Stomach (tissue), 9 donors: Measurements from ENCODE around the gene OAF. TPM values are rescaled to one million over a fixed set of nuclear protein-coding genes. Genes with fewer than 3 reads are reported as not detected.

ENCODE experiments used
- DNase-seq, 2 donors: peaks; one replicate each; pipeline versions ENCODE4 v3.0.0 to v3.0.0-alpha.2; 2013 to 2019
- H3K27ac ChIP-seq, 5 donors: fragments of 200-600 bp in 4 of 5; sonication (generic) in 4 of 5; one replicate each; pipeline ENCODE4 v1.5.1; 2013 to 2019; ENCODE audit warnings: mild to moderate bottlenecking in 1 of 5, moderate library complexity in 1 of 5
- H3K27me3 ChIP-seq, 3 donors: fragments of 200-600 bp; sonication (generic); one replicate each; pipeline ENCODE4 v1.5.1; 2017 to 2019; ENCODE audit warnings: mixed run types in 1 of 3
- H3K36me3 ChIP-seq, 4 donors: fragments of 200-600 bp; sonication (generic); 1 replicate in 3 of 4; 2 replicates in 1 of 4; pipeline ENCODE4 v1.5.1; 2016 to 2019
- H3K4me1 ChIP-seq, 4 donors: fragments of 200-600 bp; sonication (generic); one replicate each; pipeline ENCODE4 v1.5.1; 2016 to 2019
- H3K4me3 ChIP-seq, 4 donors: fragments of 200-600 bp; sonication (generic) in 3 of 4; one replicate each; pipeline ENCODE4 v1.5.1; 2016 to 2019; ENCODE audit warnings: mild to moderate bottlenecking in 1 of 4
- H3K9me3 ChIP-seq, 4 donors: fragments of 200-600 bp; sonication (generic); one replicate each; pipeline ENCODE4 v1.5.1; 2016 to 2019
- CTCF ChIP-seq, 7 experiments: fragments of 450-650 bp in 4 of 7; fragments of 200-600 bp in 3 of 7; sonication (generic) in 3 of 7; IDR thresholded peaks; one replicate each; pipeline ENCODE4 v1.5.1; 2016 to 2019; ENCODE audit warnings: antibody characterized with exemption in 7 of 7, control low read depth in 2 of 7, mild to moderate bottlenecking in 1 of 7
- EP300 ChIP-seq: sonication (generic); formaldehyde crosslinking; IDR thresholded peaks from one replicate; pipeline ENCODE4 v1.6.1; 2017; ENCODE audit warnings: antibody characterized with exemption
- POLR2A ChIP-seq, 4 donors: fragments of 450-650 bp; IDR thresholded peaks; one replicate each; pipeline ENCODE4 v1.6.1; 2016; ENCODE audit warnings: antibody characterized with exemption in 4 of 4, control low read depth in 2 of 4, mild to moderate bottlenecking in 1 of 4, moderate library complexity in 1 of 4
- POLR2AphosphoS5 ChIP-seq, 3 donors: sonication (generic); formaldehyde crosslinking; IDR thresholded peaks; one replicate each; pipeline ENCODE4 v1.6.1; 2016; ENCODE audit warnings: antibody characterized with exemption in 3 of 3
- WGBS, 5 donors: extraction: QIAGEN DNeasy Blood & Tissue Kit in 3 of 5; methylation state at CpG; one replicate each; pipeline versions ENCODE4 v1.1.5 to v1.1.7; 2013 to 2018; 5-methylcytosine and 5-hydroxymethylcytosine counted together
- intact Hi-C: fragments of 100-400 bp; cut with DNase I; formaldehyde crosslinking; loops from one replicate; pipeline ENCODE4 v1.15.1; 2023; ENCODE audit warnings: low total_unique reads
- polyA plus RNA-seq, 3 donors: library from polyadenylated mRNA; stranded (reverse); fragments of 200-250 nt; gene quantifications; one replicate each; pipeline ENCODE4 v1.2.3, GENCODE V29; 2013
- total RNA-seq, 5 donors: library from RNA; depleted of rRNA; stranded (reverse); fragments of >200 nt; gene quantifications; one replicate each; pipeline versions ENCODE4 v1.1.0 to v1.2.3, GENCODE V29; 2014 to 2016
- donor health status: healthy with polysubstance abuse.
- donor health status: Bipolar disorder and iron deficiency.
- donor health status: healthy.

OAF gene
- total and polyA plus RNA-seq, 8 donors, result 17.1 to 380 (median 30.4) TPM

GRCh38 chr11:120172054-120172911, 38.5 kb upstream of the OAF start:
- WGBS, 5 donors, result 31 to 38% (median 36%) methylated on average over 15 to 24 of the region's 24 CpGs
- Histone ChIP-seq H3K9me3 (no peaks in the 10 kb centered on the region), H3K4me3 (no peak overlapping the region), H3K27me3 (peaks cover 0 to 48% (median 24%) of the 10 kb centered on the region in 3 donors), H3K4me1 (peaks cover 8 to 30% (median 28%) of the 10 kb centered on the region in 4 donors), H3K27ac (no peak overlapping the region), H3K36me3 (no peaks in the 10 kb centered on the region)
- intact Hi-C loops, result no loop called here
- DNase-seq, result peak; percentile 77 to 88
- TF ChIP-seq CTCF (IDR thresholded peaks at IDR 0.05) (peak in 5 of 7 experiments; percentile 78 to 91 (median 81)), POLR2AphosphoS5 (IDR thresholded peaks at IDR 0.05) (peak in 1 of 3 donors; percentile 60), EP300 (no peak), POLR2A (IDR thresholded peaks at IDR 0.05) (no peak)

- TF ChIP-seq POLR2A (IDR thresholded peaks at IDR 0.05), result no peak
- TF ChIP-seq CTCF (IDR thresholded peaks at IDR 0.05), result no peak
- no peak for TF ChIP-seq EP300
- TF ChIP-seq POLR2AphosphoS5 (IDR thresholded peaks at IDR 0.05), result no peak
- no peak overlapping the region for H3K4me3 ChIP-seq
- H3K36me3 ChIP-seq, result no peaks in the 10 kb centered on the region
- intact Hi-C loops, result no loop called here
- H3K27ac ChIP-seq, result no peak overlapping the region
- DNase-seq, result peak in 1 of 2 donors; percentile 59
- H3K9me3 ChIP-seq, result no peaks in the 10 kb centered on the region
- peaks cover 0 to 39% (median 22%) of the 10 kb centered on the region in 3 donors for H3K27me3 ChIP-seq
- peaks cover 8 to 28% (median 25%) of the 10 kb centered on the region in 4 donors for H3K4me1 ChIP-seq
- WGBS, 5 donors, result 69 to 80% (median 75%) methylated on average over 10 to 11 of the region's 11 CpGs
Measured at GRCh38 chr11:120173019-120173705, 37.7 kb upstream of the OAF start.

- Histone ChIP-seq H3K36me3 (no peaks in the 10 kb centered on the region), H3K9me3 (no peaks in the 10 kb centered on the region), H3K27me3 (peaks cover 0 to 33% (median 16%) of the 10 kb centered on the region in 3 donors), H3K27ac (no peak overlapping the region), H3K4me1 (peaks cover 8 to 22% (median 19%) of the 10 kb centered on the region in 4 donors), H3K4me3 (no peak overlapping the region)
- peak in 1 of 2 donors; percentile 49 for DNase-seq
- WGBS, 5 donors, result 51 to 58% (median 56%) methylated on average over 5 of the region's 5 CpGs
- TF ChIP-seq POLR2AphosphoS5 (IDR thresholded peaks at IDR 0.05) (no peak), POLR2A (IDR thresholded peaks at IDR 0.05) (no peak), EP300 (no peak), CTCF (IDR thresholded peaks at IDR 0.05) (no peak)
- intact Hi-C loops, result loop anchor here (2.0 kb wide), 1 partner anchor 127 kb away; no protein-coding TSS in a partner anchor
Measured at GRCh38 chr11:120173807-120174206, 37.0 kb upstream of the OAF start.

GRCh38 chr11:120174866-120175265, 36.0 kb upstream of the OAF start:
- Histone ChIP-seq H3K27ac (no peak overlapping the region), H3K9me3 (no peaks in the 10 kb centered on the region), H3K4me1 (peaks cover 2 to 11% (median 8%) of the 10 kb centered on the region in 4 donors), H3K36me3 (no peaks in the 10 kb centered on the region), H3K27me3 (peaks cover 0 to 22% (median 8%) of the 10 kb centered on the region in 3 donors), H3K4me3 (no peak overlapping the region)
- WGBS, 5 donors, result 62 to 84% (median 70%) methylated on average over 4 of the region's 4 CpGs
- intact Hi-C loops, result loop anchor here (2.0 kb wide), 1 partner anchor 126 kb away; no protein-coding TSS in a partner anchor
- TF ChIP-seq EP300 (no peak), POLR2AphosphoS5 (IDR thresholded peaks at IDR 0.05) (no peak), POLR2A (IDR thresholded peaks at IDR 0.05) (no peak), CTCF (IDR thresholded peaks at IDR 0.05) (no peak)
- no peak for DNase-seq
